ENCODE results near the gene EXOC3L1. TPM values are rescaled to one million over a fixed set of nuclear protein-coding genes. Genes with fewer than 3 reads are reported as not detected.
A peak's percentile ranks its signal among the peaks of the same experiment; 100 is the strongest.

Gene EXOC3L1
- total RNA-seq (1 to 10 TPM; 1.8 to 4.8 (median 3.0) TPM), polyA plus RNA-seq (1 to 10 TPM; 7.7 to 8.8 TPM)
- long read RNA-seq, donor 1, partial matches to known transcripts, result 2 of 8 reads
- long read RNA-seq, donor 1, other reads (novel, unspliced or antisense), result 3 of 8 reads
- long read RNA-seq, donor 2, partial matches to known transcripts, result 1 of 6 reads
- long read RNA-seq, donor 2, other reads (novel, unspliced or antisense), result 4 of 6 reads
- long read RNA-seq, donor 3, partial matches to known transcripts, result 6 of 19 reads
- long read RNA-seq, donor 3, other reads (novel, unspliced or antisense), result 9 of 19 reads

DNA sequence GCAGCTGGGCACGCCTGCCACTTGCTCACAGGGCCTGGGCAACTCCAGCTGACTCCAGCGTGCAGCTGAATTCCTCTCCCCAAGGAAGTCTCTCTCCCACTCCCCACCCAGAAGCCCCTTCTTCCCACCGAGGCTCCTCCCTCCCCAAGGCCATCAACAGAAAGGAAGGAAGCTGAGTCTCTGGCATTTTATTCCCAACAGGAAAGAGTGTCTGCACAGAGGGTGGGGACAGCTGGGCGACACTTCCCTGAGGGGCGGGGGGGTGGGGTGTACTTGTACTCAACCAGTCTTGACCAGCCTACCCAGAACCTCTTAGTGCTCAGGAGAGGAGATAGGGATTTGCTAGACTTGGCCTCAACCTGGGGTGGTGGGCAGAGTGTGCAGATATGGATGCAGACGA, at the start of gene EXOC3L1:
Gene EXOC3L1, minus strand, starts transcription at position 96 of the 400 bp plus-strand sequence. CDS start 460 bp downstream, outside the sequence.
- peaks cover 0 to 1% (median 0%) of the 10 kb centered on the region in 7 donors for H3K27me3 ChIP-seq
- peak within 1 kb of the TSS in 9 of 10 donors; percentile 5 to 45 (median 30) for H3K4me3 ChIP-seq
- no peaks in the 10 kb centered on the region for H3K9me3 ChIP-seq
- peaks cover 21 to 56% (median 43%) of the 10 kb centered on the region in 9 donors for H3K4me1 ChIP-seq
- H3K36me3 ChIP-seq, result peaks cover 0 to 21% (median 13%) of the 10 kb centered on the region in 9 donors
- intact Hi-C loops (cut with DNase I), result loop anchor here in 4 of 10 donors (2.0 to 5.0 kb wide), 3 partner anchors 37 to 57 kb away; partner anchors contain the start of genes TMEM208 (in 3 of the 4), FHOD1 (in 1 of the 4) and SLC9A5 (in 1 of the 4)
- peak within 1 kb of the TSS in 9 of 10 donors; percentile 31 to 72 (median 47) for H3K27ac ChIP-seq
- ATAC-seq, result no peak
- no peak for DNase-seq
- TF ChIP-seq CTCF (IDR thresholded peaks at IDR 0.05), result no peak
- whole genome bisulfite sequencing, 2 donors, result 31 to 41% methylated on average over 6 of the region's 6 CpGs

- no peak for ATAC-seq
- peaks cover 0 to 71% (median 49%) of the 10 kb centered on the region in 9 donors for H3K36me3 ChIP-seq
- H3K27ac ChIP-seq, result no peak overlapping the region
- H3K27me3 ChIP-seq, result no peaks in the 10 kb centered on the region
- no peak for TF ChIP-seq CTCF (IDR thresholded peaks at IDR 0.05)
- no peak for DNase-seq
- no peaks in the 10 kb centered on the region for H3K9me3 ChIP-seq
- intact Hi-C loops (cut with DNase I), result no loop called here
- no peak overlapping the region for H3K4me3 ChIP-seq
- H3K4me1 ChIP-seq, result peaks cover 30 to 47% (median 41%) of the 10 kb centered on the region in 9 donors
- WGBS, 2 donors, result 94 to 95% methylated on average over 9 of the region's 9 CpGs
Measured at GRCh38 chr16:67238806-67239470, 49.0 kb upstream of the EXOC3L1 start.

GRCh38 chr16:67238278-67238575, 48.3 kb upstream of the EXOC3L1 start:
- DNase-seq (no peak), ATAC-seq (no peak)
- Histone ChIP-seq H3K4me3 (no peak overlapping the region), H3K9me3 (no peaks in the 10 kb centered on the region), H3K27ac (no peak overlapping the region), H3K4me1 (peaks cover 24 to 40% (median 34%) of the 10 kb centered on the region in 9 donors), H3K27me3 (no peaks in the 10 kb centered on the region), H3K36me3 (peaks cover 0 to 78% (median 53%) of the 10 kb centered on the region in 9 donors)
- intact Hi-C loops (cut with DNase I), result no loop called here
- TF ChIP-seq CTCF (IDR thresholded peaks at IDR 0.05), result no peak
- WGBS, 2 donors, result 96 to 100% methylated on average over 3 of the region's 3 CpGs

DNA sequence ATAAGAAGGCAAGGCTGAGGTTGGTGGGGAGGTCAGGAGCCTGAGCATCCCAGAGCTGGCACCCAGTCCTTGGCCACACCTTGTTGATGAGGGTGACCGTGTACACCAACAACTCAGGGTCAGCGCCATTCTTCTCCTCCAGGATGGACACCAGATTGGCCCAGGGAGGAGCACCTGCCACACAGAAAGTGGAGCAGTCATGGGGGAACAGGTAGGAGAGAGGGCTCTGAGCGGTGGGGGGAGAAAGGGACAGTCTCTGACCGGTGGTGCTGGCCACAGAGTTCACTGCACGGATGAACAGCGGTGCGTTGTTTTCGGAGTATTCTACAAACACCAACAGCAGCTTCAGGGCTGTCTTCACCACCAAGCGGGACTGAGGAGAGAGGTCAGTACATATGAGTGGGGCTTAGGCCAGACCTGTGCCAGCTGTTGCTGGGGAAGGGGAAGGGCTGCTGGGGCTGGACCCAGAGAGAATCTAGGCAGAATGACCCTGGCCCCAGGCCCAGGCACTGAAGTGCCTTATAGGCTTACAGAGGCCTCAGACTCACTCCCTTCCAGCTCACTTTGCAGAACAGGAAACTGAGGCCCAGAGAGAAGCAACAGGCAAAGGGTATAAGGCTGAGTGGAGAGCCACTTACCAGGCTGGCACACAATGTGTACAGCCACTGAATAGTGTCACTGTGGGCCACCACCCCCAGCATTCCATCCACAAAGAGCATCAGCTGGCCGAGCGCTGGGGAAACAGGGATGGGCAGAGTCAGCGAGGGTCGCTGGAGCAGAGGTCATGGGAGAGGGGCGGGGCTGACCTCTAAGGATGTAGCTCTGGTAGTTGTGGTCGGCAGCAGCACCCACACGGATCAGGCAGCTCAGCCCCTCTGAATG, 47.7 kb upstream of the EXOC3L1 start:
- TF ChIP-seq CTCF (IDR thresholded peaks at IDR 0.05), result no peak
- intact Hi-C loops (cut with DNase I), result no loop called here
- ATAC-seq (no peak), DNase-seq (no peak)
- WGBS, 2 donors, result 83 to 84% methylated on average over 16 of the region's 16 CpGs
- Histone ChIP-seq H3K36me3 (peaks cover 0 to 84% (median 53%) of the 10 kb centered on the region in 9 donors), H3K27ac (no peak overlapping the region), H3K27me3 (no peaks in the 10 kb centered on the region), H3K9me3 (no peaks in the 10 kb centered on the region), H3K4me1 (peaks cover 23 to 34% (median 28%) of the 10 kb centered on the region in 9 donors), H3K4me3 (no peak overlapping the region)

All from heart right ventricle (tissue), 16 donors.